GM13977 (cell line): ENCODE measurements around the gene TKTL1.

Experiments used
- DNase-seq: peaks from one replicate; pipeline ENCODE4 v3.0.0; 2012; ENCODE audit warnings: low spot score
- CTCF ChIP-seq: IDR thresholded peaks from 2 replicates; pipeline ENCODE4 v1.5.1; 2012; ENCODE audit warnings: mild to moderate bottlenecking, control low read depth; ENCODE audit not compliant: insufficient read depth; ENCODE audit errors: extremely low read depth, missing control alignments
- in situ Hi-C: fragments of 300-500 bp; cut with MboI; formaldehyde crosslinking; loops from one replicate; pipeline ENCODE4 v1.12.0; 2022; ENCODE audit warnings: low sequenced_read_pairs, low pct_unique_long_range_greater_than_20kb, mixed read lengths, inconsistent platforms; ENCODE audit not compliant: unreplicated experiment

Gene TKTL1

GRCh38 chrX:154349979-154350378 lies 54.4 kb downstream of the TKTL1 start:
- no peak for TF ChIP-seq CTCF
- DNase-seq: no peak
- in situ Hi-C loops: no loop called here

GRCh38 chrX:154350429-154351182 lies 55.0 kb downstream of the TKTL1 start:
- in situ Hi-C loops: no loop called here

GRCh38 chrX:154351183-154352011 lies 55.8 kb downstream of the TKTL1 start:
- no peak for DNase-seq
- in situ Hi-C loops: no loop called here
- TF ChIP-seq CTCF: no peak

More at GRCh38 chrX:154350429-154351182, 55.0 kb downstream of the TKTL1 start:
- no peak for DNase-seq
- TF ChIP-seq CTCF: no peak

GRCh38 chrX:154352012-154352401 lies 56.4 kb downstream of the TKTL1 start:
- DNase-seq: no peak
- TF ChIP-seq CTCF: no peak
- in situ Hi-C loops: no loop called here

- TF ChIP-seq CTCF: no peak
- DNase-seq: no peak
- in situ Hi-C loops: no loop called here
These were observed 56.9 kb downstream of the TKTL1 start for GRCh38 chrX:154352466-154352865.

GRCh38 chrX:154353172-154353843 lies 57.7 kb downstream of the TKTL1 start:
- in situ Hi-C loops: no loop called here
- no peak for TF ChIP-seq CTCF
- DNase-seq: no peak
